ENCODE data around the gene CLPTM1L. TPM values are rescaled to one million over a fixed set of nuclear protein-coding genes. Genes with fewer than 3 reads are reported as not detected.
"Not testable (repeated sequence)": the region's sequence is repeated elsewhere in the genome, so short reads cannot be mapped to it uniquely, and the experiment has no call there.

The CLPTM1L gene
- polyA plus RNA-seq, 1 donor from 2014 or later: 61.6 TPM

DNA sequence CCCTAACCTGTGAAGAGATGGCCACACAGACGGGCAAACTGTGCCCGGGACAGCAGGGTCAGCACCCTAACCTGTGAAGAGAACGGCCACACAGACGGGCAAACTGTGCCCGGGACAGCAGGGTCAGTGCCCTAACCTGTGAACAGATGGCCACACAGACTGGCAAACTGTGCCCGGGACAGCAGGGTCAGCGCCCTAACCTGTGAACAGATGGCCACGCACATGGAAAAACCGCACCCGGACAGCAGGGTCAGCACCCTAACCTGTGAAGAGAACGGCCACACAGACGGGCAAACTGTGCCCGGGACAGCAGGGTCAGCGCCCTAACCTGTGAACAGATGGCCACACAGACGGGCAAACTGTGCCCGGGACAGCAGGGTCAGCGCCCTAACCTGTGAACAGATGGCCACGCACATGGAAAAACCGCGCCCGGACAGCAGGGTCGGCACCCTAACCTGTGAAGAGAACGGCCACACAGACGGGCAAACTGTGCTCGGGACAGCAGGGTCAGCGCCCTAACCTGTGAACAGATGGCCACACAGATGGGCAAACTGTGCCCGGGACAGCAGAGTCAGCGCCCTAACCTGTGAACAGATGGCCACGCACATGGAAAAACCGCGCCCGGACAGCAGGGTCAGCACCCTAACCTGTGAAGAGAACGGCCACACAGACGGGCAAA is 5.6 kb downstream of the CLPTM1L start:
- not testable (repeated sequence) for H3K9me3 ChIP-seq (ENCODE audit: low read length); H3K9ac ChIP-seq (ENCODE audit: low read length); H3K9me2 ChIP-seq (ENCODE audit: insufficient read depth, low read length); H4K20me1 ChIP-seq (ENCODE audit: insufficient read depth); H3F3A ChIP-seq (ENCODE audit: insufficient read depth, low read length, poor library complexity, severe bottlenecking); H3K36me3 ChIP-seq (ENCODE audit: insufficient read depth, low read length); H3K4me2 ChIP-seq (ENCODE audit: low read length); H2AFZ ChIP-seq (ENCODE audit: low read depth, low read length); H3K27ac ChIP-seq (ENCODE audit: low read length); H3K27me3 ChIP-seq (ENCODE audit: insufficient read depth, low read depth, low read length); H3K79me2 ChIP-seq (replicated peaks; ENCODE audit: insufficient read depth, low read length); H3K4me3 ChIP-seq (ENCODE audit: low read length)

DNA sequence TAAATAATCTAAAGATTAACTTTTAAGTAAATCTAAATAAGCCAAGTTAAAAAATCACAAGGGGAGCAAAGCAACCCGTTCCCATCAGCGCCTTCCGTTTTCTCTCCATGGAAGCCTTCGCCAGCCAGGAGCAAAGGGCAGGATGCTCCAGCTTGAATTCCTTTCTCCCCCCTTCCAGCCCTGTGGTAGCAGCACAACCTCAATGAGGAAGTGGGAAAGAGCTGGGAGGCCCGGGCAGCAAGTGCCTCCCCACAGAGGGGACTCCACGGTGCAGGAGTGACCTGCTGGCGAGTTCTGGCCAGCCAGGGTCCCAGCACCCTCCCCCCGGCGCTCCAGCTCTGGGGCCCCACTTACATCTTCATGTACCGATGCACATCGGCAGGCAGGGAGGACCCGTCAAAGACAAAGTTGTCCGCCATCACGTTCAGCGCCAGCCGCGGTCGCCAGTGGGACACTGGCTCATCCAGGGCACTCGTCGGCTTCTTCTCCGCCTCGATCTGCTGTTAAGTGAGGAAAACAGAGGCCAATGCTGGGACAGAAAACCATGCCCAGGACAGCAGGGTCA is 6.3 kb downstream of the CLPTM1L start:
- no peak overlapping the region for H3K4me3 ChIP-seq (ENCODE audit: low read length)
- no peak overlapping the region for H3K4me2 ChIP-seq (ENCODE audit: low read length)
- H3K9me3 ChIP-seq (ENCODE audit: low read length): no peaks in the 10 kb centered on the region
- no peaks in the 10 kb centered on the region for H4K20me1 ChIP-seq (ENCODE audit: insufficient read depth)
- no peaks in the 10 kb centered on the region for H3K27me3 ChIP-seq (ENCODE audit: insufficient read depth, low read depth, low read length)
- H3K9me2 ChIP-seq (ENCODE audit: insufficient read depth, low read length): no peaks in the 10 kb centered on the region
- peaks cover 3% of the 10 kb centered on the region for H3K79me2 ChIP-seq (replicated peaks; ENCODE audit: insufficient read depth, low read length)
- no peak overlapping the region for H2AFZ ChIP-seq (ENCODE audit: low read depth, low read length)
- no peaks in the 10 kb centered on the region for H3K36me3 ChIP-seq (ENCODE audit: insufficient read depth, low read length)
- no peak overlapping the region for H3K27ac ChIP-seq (ENCODE audit: low read length)
- H3K9ac ChIP-seq (ENCODE audit: low read length): no peak overlapping the region
- TF ChIP-seq TAF1 (IDR thresholded peaks at IDR 0.05; ENCODE audit: low read depth) (no peak), REST (IDR thresholded peaks at IDR 0.05; ENCODE audit: borderline replicate concordance) (no peak), POLR2AphosphoS5 (IDR thresholded peaks at IDR 0.05) (no peak)
- TF ChIP-seq, protein P1, sequence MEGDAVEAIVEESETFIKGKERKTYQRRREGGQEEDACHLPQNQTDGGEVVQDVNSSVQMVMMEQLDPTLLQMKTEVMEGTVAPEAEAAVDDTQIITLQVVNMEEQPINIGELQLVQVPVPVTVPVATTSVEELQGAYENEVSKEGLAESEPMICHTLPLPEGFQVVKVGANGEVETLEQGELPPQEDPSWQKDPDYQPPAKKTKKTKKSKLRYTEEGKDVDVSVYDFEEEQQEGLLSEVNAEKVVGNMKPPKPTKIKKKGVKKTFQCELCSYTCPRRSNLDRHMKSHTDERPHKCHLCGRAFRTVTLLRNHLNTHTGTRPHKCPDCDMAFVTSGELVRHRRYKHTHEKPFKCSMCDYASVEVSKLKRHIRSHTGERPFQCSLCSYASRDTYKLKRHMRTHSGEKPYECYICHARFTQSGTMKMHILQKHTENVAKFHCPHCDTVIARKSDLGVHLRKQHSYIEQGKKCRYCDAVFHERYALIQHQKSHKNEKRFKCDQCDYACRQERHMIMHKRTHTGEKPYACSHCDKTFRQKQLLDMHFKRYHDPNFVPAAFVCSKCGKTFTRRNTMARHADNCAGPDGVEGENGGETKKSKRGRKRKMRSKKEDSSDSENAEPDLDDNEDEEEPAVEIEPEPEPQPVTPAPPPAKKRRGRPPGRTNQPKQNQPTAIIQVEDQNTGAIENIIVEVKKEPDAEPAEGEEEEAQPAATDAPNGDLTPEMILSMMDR (IDR thresholded peaks at IDR 0.05; ENCODE audit: poor library complexity, severe bottlenecking): no peak
- H3F3A ChIP-seq (ENCODE audit: insufficient read depth, low read length, poor library complexity, severe bottlenecking): no peaks in the 10 kb centered on the region

DNA sequence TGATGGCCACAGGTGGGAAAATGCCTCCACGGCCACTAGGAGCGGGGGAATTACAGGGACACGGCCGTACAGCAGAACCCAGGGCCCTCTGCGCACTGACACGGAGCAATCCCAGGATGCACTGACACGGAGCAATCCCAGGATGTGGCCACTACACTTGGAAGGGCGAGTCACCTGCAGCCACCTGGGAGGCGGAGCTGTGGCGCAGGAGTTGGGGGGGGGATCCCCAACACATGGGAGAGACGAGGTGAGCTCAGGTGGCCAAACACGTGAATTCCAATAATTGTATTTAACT is 6.8 kb downstream of the CLPTM1L start:
- H3K36me3 ChIP-seq (ENCODE audit: insufficient read depth, low read length): no peaks in the 10 kb centered on the region
- H3K9me2 ChIP-seq (ENCODE audit: insufficient read depth, low read length): no peaks in the 10 kb centered on the region
- no peak for TF ChIP-seq SMC3 (conservative IDR thresholded peaks at IDR 0.05; ENCODE audit: poor library complexity)
- TF ChIP-seq EP300 (conservative IDR thresholded peaks at IDR 0.05; ENCODE audit: poor library complexity, severe bottlenecking): no peak
- TF ChIP-seq EZH2 (IDR thresholded peaks at IDR 0.05; ENCODE audit: borderline replicate concordance, insufficient read depth, low read length, poor library complexity, severe bottlenecking): no peak
- TF ChIP-seq, protein P1 (IDR thresholded peaks at IDR 0.05; ENCODE audit: poor library complexity, severe bottlenecking): no peak
- no peak for TF ChIP-seq TAF1 (IDR thresholded peaks at IDR 0.05; ENCODE audit: low read depth)
- no peak for TF ChIP-seq RAD21 (conservative IDR thresholded peaks at IDR 0.05)
- TF ChIP-seq POLR2AphosphoS5 (IDR thresholded peaks at IDR 0.05): no peak
- no peak for TF ChIP-seq MXI1 (conservative IDR thresholded peaks at IDR 0.05; ENCODE audit: poor library complexity, severe bottlenecking)
- TF ChIP-seq REST (IDR thresholded peaks at IDR 0.05; ENCODE audit: borderline replicate concordance): no peak
- H3K9me3 ChIP-seq (ENCODE audit: low read length): no peaks in the 10 kb centered on the region
- no peak overlapping the region for H3K27ac ChIP-seq (ENCODE audit: low read length)
- no peaks in the 10 kb centered on the region for H3K27me3 ChIP-seq (ENCODE audit: insufficient read depth, low read depth, low read length)
- H4K20me1 ChIP-seq (ENCODE audit: insufficient read depth): no peaks in the 10 kb centered on the region
- H3K79me2 ChIP-seq (replicated peaks; ENCODE audit: insufficient read depth, low read length): no peaks in the 10 kb centered on the region
- no peak overlapping the region for H3K4me3 ChIP-seq (ENCODE audit: low read length)
- no peak overlapping the region for H2AFZ ChIP-seq (ENCODE audit: low read depth, low read length)
- H3F3A ChIP-seq (ENCODE audit: insufficient read depth, low read length, poor library complexity, severe bottlenecking): no peaks in the 10 kb centered on the region
- no peak overlapping the region for H3K9ac ChIP-seq (ENCODE audit: low read length)
- H3K4me2 ChIP-seq (ENCODE audit: low read length): no peak overlapping the region

Data from neural cell (in vitro differentiated cells).